ENCODE results near the gene ST6GALNAC2.

- no peak for TF ChIP-seq CTCF (IDR thresholded peaks at IDR 0.05)
- TF ChIP-seq EP300 (IDR thresholded peaks at IDR 0.05) = no peak
- no peak for TF ChIP-seq POLR2A (IDR thresholded peaks at IDR 0.05)
Observed at GRCh38 chr17:76593959-76594358, 8.3 kb upstream of the ST6GALNAC2 start.

Data from stomach (tissue), 4 donors.